GM19395 (cell line): Measurements from ENCODE around the gene MAPRE3.

Experiments used
- ATAC-seq: cut with Tn5 transposase; IDR thresholded peaks from one replicate; pipeline ENCODE4 v1.9.1; 2021; ENCODE audit warnings: mild to moderate bottlenecking, moderate library complexity; ENCODE audit not compliant: unreplicated experiment

MAPRE3 gene

DNA sequence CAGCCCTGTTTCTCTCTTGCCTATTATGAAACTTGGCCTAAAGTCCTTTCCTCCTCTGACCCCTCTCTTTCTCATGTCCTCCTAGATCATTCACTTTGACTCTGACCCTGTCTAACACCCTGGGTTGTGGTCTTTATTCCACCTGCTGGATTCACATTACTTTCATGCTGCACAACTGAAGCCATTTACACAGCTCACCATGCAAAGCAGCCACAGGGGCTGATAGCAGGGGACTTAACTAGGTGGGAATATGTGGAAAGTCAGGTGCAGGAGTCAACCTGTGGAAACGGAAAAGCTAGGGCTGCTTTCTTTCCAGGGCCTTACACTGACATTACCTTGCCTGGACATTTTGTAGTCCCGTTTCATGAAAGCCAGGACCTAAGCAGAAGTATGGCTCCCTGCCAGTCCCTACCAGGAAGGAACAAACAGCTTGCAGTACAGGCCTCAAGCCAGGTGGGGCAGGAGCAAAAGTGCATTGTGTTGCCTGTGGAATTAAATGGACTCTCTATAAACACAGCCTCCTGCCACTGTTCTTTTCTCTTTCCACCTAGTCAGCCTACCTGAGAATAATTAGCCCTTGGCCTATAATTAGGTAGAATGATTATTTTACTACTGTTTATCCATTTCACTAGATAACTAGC is 11.8 kb downstream of the MAPRE3 start:
- ATAC-seq, result no peak

DNA sequence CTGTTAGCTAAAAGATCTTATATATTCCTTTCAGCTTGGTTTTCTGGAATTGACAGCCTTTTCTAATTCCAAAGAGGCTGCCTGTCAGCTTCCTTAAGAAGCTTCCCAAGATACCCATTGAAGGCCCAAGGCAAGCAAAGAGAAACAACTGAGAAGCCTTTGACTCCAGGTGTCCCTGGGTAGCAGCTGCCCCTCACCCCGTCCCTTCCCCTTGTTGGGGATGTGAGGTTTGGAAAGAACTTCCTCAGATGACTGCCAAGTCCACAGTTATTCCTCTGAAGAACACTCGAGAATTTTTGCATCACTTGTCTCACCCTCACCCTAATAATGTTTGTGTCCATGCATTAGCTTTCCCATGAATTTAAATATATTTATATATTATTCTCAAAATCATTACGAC is 13.3 kb downstream of the MAPRE3 start:
- ATAC-seq, result no peak

DNA sequence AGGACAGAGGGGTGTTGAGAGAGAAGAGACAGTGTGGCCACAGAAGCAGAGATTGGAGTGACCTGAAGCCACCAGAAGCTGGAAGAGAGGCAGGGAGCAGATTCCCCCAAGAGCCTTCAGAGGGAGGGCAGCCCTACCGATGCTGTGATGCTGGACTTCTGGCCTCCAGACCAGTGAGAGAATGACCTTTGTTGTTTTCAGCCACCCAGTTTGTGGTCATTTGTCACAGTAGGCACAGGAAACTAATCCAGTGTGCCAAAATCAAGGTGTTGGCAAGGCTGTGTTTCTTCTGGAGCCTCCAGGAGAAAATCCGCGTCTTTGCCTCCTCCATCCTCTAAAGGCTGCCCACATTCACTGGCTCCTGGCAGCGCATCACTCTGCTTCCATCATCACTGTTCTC is 15.4 kb downstream of the MAPRE3 start:
- ATAC-seq, result no peak

DNA sequence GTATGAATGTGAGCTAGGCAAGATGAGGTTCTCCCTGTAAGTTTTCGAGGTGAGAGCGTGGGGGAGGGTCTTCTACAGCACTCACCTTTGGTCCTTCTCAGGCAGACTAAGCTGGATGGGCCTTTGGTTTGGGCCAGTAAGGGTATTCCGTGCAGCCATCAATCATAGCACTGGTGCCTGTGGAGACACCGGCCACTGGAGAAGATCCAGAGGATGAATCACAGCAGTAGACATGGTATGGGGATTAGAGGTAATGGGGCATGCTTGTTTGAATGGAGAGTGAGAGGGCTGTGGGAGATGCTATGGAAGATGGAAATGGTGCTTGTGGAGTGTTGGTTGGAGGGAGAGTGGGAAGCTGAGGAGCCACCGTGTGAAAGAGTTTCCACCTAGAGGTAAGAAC is 16.1 kb downstream of the MAPRE3 start:
- no peak for ATAC-seq

- no peak for ATAC-seq
These were observed 17.8 kb downstream of the MAPRE3 start for GRCh38 chr2:26988058-26988860.

- no peak for ATAC-seq
These were observed 18.7 kb downstream of the MAPRE3 start for GRCh38 chr2:26989156-26989555.

DNA sequence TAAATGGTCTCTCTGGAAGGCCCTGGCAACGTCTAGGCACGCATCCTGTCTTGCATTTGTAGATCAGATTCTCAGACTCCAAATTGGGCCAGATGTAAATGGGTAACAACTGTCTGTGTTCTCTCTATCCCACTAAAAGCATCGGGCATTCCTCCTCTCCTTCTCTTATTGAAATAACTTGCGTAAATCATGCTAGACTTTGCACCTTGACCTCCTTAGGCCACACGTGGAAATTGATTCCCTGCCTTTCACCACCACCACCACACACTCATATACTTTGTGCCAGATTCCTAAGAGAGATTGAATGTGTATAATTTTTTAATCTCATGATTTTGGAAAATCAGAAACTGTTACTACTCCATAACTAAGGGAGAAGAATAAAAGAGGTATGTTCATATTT is 21.3 kb downstream of the MAPRE3 start:
- no peak for ATAC-seq

DNA sequence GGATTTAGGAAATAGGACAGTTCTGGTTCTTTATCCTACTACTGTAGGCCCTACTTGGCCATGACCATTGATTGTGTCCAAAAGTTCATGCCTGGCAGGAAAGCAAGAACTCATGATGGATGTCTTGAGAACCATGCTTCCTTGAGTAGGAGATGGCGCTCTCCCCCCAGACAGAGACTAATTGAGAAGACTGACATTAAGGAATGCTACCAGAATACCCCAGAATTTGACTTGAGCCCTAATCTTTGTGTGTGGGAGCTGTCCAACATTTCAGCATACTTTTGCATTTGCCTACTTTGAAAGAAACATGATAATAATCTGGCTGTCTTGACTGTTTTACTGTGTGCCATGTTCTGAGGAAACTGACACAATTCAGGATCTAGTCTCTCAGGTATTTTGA is 23.3 kb downstream of the MAPRE3 start:
- no peak for ATAC-seq

DNA sequence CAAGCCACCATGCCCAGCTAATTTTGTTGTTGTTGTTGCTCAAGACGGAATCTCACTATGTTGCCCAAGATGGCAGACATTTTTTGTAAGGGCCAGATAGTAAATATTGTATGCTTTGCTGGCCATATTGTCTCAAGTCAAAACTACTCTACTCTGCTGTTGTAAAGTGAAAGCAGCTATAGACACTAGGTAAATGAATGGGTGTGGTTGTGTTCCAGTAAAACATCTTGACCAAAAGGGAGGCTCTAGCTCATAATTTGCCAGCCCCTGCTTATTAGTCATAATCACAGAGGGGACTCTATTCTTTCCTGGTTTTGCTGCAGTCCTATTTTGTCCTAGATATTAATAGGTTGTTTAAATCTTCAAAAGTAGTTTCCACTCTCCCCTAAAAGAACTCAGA is 24.5 kb downstream of the MAPRE3 start:
- no peak for ATAC-seq

DNA sequence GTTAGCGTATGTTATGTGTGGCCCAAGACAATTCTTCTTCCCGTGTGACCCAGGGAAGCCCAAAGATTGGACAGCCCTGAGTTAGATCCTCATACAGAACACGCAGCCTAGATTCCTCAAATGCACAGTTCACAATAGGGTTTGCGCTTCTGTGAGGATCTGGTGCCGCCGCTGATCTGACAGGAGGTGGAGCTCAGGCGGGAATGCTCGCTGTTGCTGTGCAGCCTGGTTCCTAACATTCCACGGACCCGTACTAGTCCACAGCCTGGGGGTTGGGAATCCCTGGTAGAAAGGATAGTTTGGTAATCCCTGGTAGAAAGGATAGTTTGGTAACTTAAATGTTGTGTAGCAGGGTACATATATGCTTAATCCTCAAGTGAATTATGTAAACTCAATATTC is 27.0 kb downstream of the MAPRE3 start:
- ATAC-seq, result no peak

GRCh38 chr2:26998323-26998722 is 27.9 kb downstream of the MAPRE3 start:
- ATAC-seq, result no peak

- no peak for ATAC-seq
These were observed 29.8 kb downstream of the MAPRE3 start for GRCh38 chr2:27000228-27000627.

- no peak for ATAC-seq
These were observed 30.6 kb downstream of the MAPRE3 start for GRCh38 chr2:27000995-27001394.

- ATAC-seq, result no peak
These were observed 31.5 kb downstream of the MAPRE3 start for GRCh38 chr2:27001950-27002349.

- ATAC-seq, result no peak
These were observed 32.6 kb downstream of the MAPRE3 start for GRCh38 chr2:27003007-27003406.

- no peak for ATAC-seq
These were observed 33.4 kb downstream of the MAPRE3 start for GRCh38 chr2:27003857-27004256.

DNA sequence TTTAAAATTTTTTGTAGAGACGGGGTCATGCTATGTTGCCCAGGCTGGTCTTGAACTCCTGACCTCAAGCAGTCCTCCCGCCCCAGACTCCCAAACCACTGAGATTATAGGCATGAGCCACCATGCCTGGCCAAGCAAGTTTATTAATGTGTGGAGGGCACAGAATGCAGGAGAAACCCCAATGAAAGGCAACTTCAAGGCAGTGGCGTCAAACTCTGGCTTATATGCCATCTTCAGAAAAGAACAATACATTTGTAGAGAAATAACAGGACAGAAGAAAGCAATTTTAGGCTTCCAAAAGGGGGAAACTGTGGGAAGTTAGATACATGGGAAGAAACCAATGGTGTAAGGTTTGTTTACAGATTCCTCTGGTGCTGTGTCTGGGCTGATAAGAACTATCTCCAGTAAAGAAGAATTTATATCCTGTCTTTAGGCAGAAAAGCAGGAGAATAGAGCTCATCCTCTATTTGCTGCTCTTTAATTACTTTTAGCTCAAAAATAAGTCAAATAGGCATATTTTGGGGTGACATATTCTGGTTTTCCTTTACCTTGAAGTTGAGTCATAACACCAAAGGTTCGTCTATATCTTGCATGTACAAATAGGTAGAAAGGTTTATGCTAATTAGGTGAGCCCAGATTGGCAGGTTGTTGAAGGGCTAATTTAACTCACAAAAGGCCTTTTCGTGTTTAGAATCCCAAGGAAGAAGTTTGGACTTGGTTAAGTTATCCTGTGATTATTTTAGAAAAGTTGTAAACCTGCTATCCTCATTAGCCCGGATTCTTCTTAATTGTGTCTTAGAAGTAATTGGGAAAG is 36.4 kb downstream of the MAPRE3 start:
- no peak for ATAC-seq

GRCh38 chr2:27007416-27008374 is 37.3 kb downstream of the MAPRE3 start:
- ATAC-seq, result no peak

DNA sequence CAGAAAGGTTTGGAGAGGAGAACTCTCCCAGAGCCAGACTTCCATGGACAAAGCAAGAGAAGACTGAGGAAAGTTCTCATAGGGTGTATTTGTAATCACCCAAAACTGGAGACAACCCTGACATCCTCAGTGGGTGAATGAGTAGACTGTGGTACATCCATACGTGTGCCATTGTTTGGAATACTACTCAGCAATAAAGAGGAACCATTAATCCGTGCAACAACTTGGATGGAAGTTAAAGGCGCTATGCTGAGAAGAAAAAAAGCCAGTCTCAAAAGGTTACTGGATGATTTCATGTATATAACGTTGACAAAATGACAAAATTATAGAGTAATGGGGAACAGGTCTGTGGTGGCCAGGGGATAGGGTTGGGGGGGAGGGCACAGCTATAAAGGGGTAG is 38.2 kb downstream of the MAPRE3 start:
- ATAC-seq, result no peak

GRCh38 chr2:27009083-27009482 is 38.6 kb downstream of the MAPRE3 start:
- ATAC-seq, result no peak

GRCh38 chr2:27009716-27010115 is 39.3 kb downstream of the MAPRE3 start:
- ATAC-seq, result no peak
